Measurements from ENCODE around the gene MMD. TPM values are rescaled to one million over a fixed set of nuclear protein-coding genes. Genes with fewer than 3 reads are reported as not detected.

Gene MMD
- total RNA-seq, 3 donors from 2014 or later (not counting 1 experiment from before 2014, with no cell fraction given) = 18.7 to 33.5 (median 27.9) TPM

DNA sequence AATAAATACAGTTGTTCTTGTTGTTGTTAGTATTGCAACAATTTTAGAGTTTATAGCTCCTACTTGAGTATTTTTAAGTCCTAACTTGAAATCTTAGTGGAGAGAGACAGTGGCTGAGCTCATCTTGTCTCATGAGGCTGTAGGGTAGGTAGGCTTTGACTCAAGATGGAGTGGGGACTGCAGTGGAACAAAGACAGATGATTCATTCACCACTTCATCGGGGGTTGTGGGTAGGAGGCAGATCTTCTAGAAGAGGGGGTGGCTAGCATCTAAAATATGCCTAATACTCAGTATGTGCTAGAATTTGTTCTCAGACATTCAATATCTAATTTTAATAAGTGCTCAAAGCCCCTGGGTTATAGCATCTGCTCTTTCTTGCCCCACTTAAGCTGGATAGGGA is 13.1 kb upstream of the MMD start:
- H3K36me3 Mint-ChIP-seq = no peaks in the 10 kb centered on the region
- Histone ChIP-seq H3K27ac (ENCODE audit: low read length) (no peak overlapping the region), H3K27me3 (ENCODE audit: control insufficient read depth, insufficient read depth, low read length) (no peaks in the 10 kb centered on the region), H3K36me3 (ENCODE audit: control insufficient read depth, insufficient read depth, low read length) (no peaks in the 10 kb centered on the region), H3K9me3 (ENCODE audit: control insufficient read depth, insufficient read depth, low read length) (no peaks in the 10 kb centered on the region), H3K4me3 (ENCODE audit: low read length) (no peak overlapping the region), H3K4me1 (ENCODE audit: control insufficient read depth, insufficient read depth, low read length) (no peaks in the 10 kb centered on the region)
- intact Hi-C loops (cut with micrococcal nuclease) = no loop called here
- no peak for DNase-seq
- ATAC-seq = no peak
- WGBS (ENCODE audit: insufficient coverage) = 75% methylated on average over 1 of the region's 1 CpG
- no peak overlapping the region for H3K27ac Mint-ChIP-seq
- no peaks in the 10 kb centered on the region for H3K9me3 Mint-ChIP-seq
- no peak overlapping the region for H3K4me3 Mint-ChIP-seq
- H3K4me1 Mint-ChIP-seq = no peaks in the 10 kb centered on the region
- TF ChIP-seq, protein P1, sequence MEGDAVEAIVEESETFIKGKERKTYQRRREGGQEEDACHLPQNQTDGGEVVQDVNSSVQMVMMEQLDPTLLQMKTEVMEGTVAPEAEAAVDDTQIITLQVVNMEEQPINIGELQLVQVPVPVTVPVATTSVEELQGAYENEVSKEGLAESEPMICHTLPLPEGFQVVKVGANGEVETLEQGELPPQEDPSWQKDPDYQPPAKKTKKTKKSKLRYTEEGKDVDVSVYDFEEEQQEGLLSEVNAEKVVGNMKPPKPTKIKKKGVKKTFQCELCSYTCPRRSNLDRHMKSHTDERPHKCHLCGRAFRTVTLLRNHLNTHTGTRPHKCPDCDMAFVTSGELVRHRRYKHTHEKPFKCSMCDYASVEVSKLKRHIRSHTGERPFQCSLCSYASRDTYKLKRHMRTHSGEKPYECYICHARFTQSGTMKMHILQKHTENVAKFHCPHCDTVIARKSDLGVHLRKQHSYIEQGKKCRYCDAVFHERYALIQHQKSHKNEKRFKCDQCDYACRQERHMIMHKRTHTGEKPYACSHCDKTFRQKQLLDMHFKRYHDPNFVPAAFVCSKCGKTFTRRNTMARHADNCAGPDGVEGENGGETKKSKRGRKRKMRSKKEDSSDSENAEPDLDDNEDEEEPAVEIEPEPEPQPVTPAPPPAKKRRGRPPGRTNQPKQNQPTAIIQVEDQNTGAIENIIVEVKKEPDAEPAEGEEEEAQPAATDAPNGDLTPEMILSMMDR (IDR thresholded peaks at IDR 0.05) = no peak
- peaks cover 21 to 27% of the 10 kb centered on the region in 2 donors for H3K27me3 Mint-ChIP-seq (ENCODE audit: low read depth in 2 of 2)

- Histone ChIP-seq H3K4me3 (ENCODE audit: low read length) (no peak overlapping the region), H3K27ac (ENCODE audit: low read length) (no peak overlapping the region), H3K9me3 (ENCODE audit: control insufficient read depth, insufficient read depth, low read length) (no peaks in the 10 kb centered on the region), H3K27me3 (ENCODE audit: control insufficient read depth, insufficient read depth, low read length) (no peaks in the 10 kb centered on the region), H3K36me3 (ENCODE audit: control insufficient read depth, insufficient read depth, low read length) (no peaks in the 10 kb centered on the region), H3K4me1 (ENCODE audit: control insufficient read depth, insufficient read depth, low read length) (no peaks in the 10 kb centered on the region)
- Mint-ChIP-seq H3K4me3 (no peak overlapping the region), H3K27me3 (ENCODE audit: low read depth in 2 of 2) (peaks cover 18 to 22% of the 10 kb centered on the region in 2 donors), H3K4me1 (no peaks in the 10 kb centered on the region), H3K27ac (no peak overlapping the region), H3K36me3 (no peaks in the 10 kb centered on the region), H3K9me3 (no peaks in the 10 kb centered on the region)
- intact Hi-C loops (cut with micrococcal nuclease) = no loop called here
- WGBS (ENCODE audit: insufficient coverage) = 89% methylated on average over 6 of the region's 7 CpGs
- no peak for ATAC-seq
- TF ChIP-seq, protein P1 (IDR thresholded peaks at IDR 0.05) = no peak
- DNase-seq = no peak
These were observed 12.2 kb upstream of the MMD start for GRCh38 chr17:55433629-55434422.

- intact Hi-C loops (cut with micrococcal nuclease) = no loop called here
- Histone ChIP-seq H3K36me3 (ENCODE audit: control insufficient read depth, insufficient read depth, low read length) (no peaks in the 10 kb centered on the region), H3K4me3 (ENCODE audit: low read length) (no peak overlapping the region), H3K9me3 (ENCODE audit: control insufficient read depth, insufficient read depth, low read length) (no peaks in the 10 kb centered on the region), H3K4me1 (ENCODE audit: control insufficient read depth, insufficient read depth, low read length) (no peaks in the 10 kb centered on the region), H3K27me3 (ENCODE audit: control insufficient read depth, insufficient read depth, low read length) (no peaks in the 10 kb centered on the region), H3K27ac (ENCODE audit: low read length) (no peak overlapping the region)
- Mint-ChIP-seq H3K27me3 (ENCODE audit: low read depth in 2 of 2) (peaks cover 18 to 21% of the 10 kb centered on the region in 2 donors), H3K4me3 (no peak overlapping the region), H3K4me1 (no peaks in the 10 kb centered on the region), H3K9me3 (no peaks in the 10 kb centered on the region), H3K27ac (no peak overlapping the region), H3K36me3 (no peaks in the 10 kb centered on the region)
- TF ChIP-seq, protein P1 (IDR thresholded peaks at IDR 0.05) = no peak
- ATAC-seq (no peak), DNase-seq (no peak)
- WGBS (ENCODE audit: insufficient coverage) = 96% methylated on average over 6 of the region's 7 CpGs
These were observed 11.5 kb upstream of the MMD start for GRCh38 chr17:55433029-55433628.

Measured in natural killer cell (primary cell).